Caki2 (cell line): ENCODE measurements around the gene NEDD9. TPM values are rescaled to one million over a fixed set of nuclear protein-coding genes. Genes with fewer than 3 reads are reported as not detected.

Experiments
- DNase-seq: peaks from one replicate; pipeline ENCODE4 v3.0.0-alpha.2; 2015; ENCODE audit warnings: low read depth
- in situ Hi-C: cut with HindIII; loops from 2 replicates; pipeline ENCODE4 v1.10.0; 2016; ENCODE audit warnings: low sequenced_read_pairs, low pct_unique_long_range_greater_than_20kb, mixed read lengths
- total RNA-seq: library from RNA; depleted of rRNA; stranded (reverse); fragments of >200 nt; shearing (Covaris generic); gene quantifications from 2 replicates; pipeline ENCODE4 v1.2.3, GENCODE V29; 2014; ENCODE audit warnings: low replicate concordance

The NEDD9 gene
- total RNA-seq, 1 experiment from 2014 or later, result 5.2 TPM

- in situ Hi-C loops, result no loop called here
Measured at GRCh38 chr6:11224966-11225463, 7.5 kb downstream of the NEDD9 start.

GRCh38 chr6:11224252-11224965 is 8.1 kb downstream of the NEDD9 start:
- no peak for DNase-seq
- in situ Hi-C loops, result no loop called here

More at GRCh38 chr6:11224966-11225463, 7.5 kb downstream of the NEDD9 start:
- DNase-seq, result no peak

GRCh38 chr6:11223286-11223864 is 9.1 kb downstream of the NEDD9 start:
- in situ Hi-C loops, result no loop called here
- DNase-seq, result no peak

- in situ Hi-C loops, result no loop called here
- no peak for DNase-seq
Measured at GRCh38 chr6:11222385-11223277, 9.8 kb downstream of the NEDD9 start.

- in situ Hi-C loops, result no loop called here
- DNase-seq, result no peak
Measured at GRCh38 chr6:11221623-11222384, 10.7 kb downstream of the NEDD9 start.

DNA sequence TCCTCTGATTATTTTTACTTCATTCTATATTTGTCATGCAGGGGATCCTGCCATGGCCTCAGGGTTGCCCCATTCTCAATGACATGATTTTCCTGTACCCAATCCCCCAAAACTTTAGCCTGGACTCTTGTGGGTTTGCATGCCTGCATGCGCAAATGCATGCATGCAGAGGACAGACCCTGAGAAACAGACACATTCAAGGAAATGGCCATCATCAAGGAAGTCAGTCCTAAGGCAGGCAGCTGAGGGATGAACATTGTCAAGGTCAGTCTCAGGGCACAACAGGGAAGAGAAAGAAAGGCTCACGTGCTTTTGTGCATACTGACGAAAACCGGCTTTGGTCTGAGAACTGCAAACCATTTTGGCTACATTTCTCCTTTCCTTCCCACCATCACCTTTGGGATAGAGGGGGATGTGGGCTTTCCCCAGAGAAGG is 13.1 kb downstream of the NEDD9 start:
- in situ Hi-C loops, result no loop called here
- DNase-seq, result no peak

GRCh38 chr6:11218538-11219399 is 13.7 kb downstream of the NEDD9 start:
- DNase-seq, result no peak
- in situ Hi-C loops, result no loop called here

DNA sequence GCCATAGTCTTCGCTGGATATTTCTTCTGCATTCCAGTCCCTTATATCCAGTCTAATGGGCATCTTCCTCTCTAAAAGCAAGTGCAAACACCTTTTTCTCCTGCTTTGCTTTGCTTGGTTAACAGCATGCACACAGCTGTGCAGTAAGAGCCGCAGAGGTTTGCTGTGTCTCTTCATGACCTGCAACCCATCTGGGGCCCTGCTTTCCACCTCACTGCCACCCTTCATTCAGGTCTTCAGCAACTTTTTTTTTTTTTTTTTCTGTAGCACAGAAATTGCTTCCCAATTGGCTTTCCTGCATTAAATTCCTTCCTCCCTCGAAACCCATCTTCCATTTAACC is 14.4 kb downstream of the NEDD9 start:
- no peak for DNase-seq

GRCh38 chr6:11217360-11218101 is 14.9 kb downstream of the NEDD9 start:
- DNase-seq, result peak; percentile 50
- in situ Hi-C loops, result no loop called here

More for the DNA sequence above, 14.4 kb downstream of the NEDD9 start:
- in situ Hi-C loops, result no loop called here

DNA sequence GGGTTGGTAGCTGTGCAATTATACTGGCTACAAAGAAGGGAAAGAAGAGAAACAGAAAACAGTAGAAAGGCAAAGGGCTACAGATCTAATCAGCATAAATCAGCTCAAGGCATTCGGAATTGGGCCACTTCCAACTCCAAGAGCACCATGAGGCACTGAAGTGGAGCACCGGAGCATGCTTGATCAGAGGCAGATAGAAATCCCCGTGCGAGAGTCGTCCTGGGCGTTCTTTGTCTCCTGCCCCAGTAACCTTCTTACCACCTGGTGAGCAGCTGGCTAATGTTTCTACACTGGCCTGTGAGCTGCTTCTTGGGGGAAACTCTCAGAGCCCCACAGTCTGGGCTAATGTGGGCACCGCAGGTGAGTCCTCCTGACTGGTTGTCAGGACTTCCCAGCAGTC is 16.7 kb downstream of the NEDD9 start:
- no peak for DNase-seq

DNA sequence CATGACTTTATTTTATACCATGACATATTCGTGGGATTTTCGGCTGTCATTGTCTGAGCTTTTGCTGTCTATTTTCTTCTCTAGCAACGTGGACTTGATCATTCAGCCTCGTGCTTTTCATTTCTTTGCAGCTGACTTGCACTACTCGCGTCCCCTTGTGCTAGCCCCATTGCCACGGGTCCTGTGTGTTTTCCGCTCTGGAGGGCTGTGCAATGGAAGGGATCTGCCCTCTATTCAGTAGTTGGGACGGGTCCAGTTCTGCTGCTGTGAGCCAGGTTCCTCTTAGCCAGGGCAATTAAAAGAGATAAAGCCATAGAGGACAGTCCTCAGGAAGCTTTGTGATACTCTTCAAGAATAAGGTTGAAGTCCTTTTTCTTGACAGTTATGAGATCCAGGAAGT is 17.6 kb downstream of the NEDD9 start:
- in situ Hi-C loops, result no loop called here

More for the DNA sequence above, 16.7 kb downstream of the NEDD9 start:
- in situ Hi-C loops, result no loop called here

GRCh38 chr6:11214084-11214833 is 18.2 kb downstream of the NEDD9 start:
- in situ Hi-C loops, result no loop called here
- no peak for DNase-seq

More for the DNA sequence above, 17.6 kb downstream of the NEDD9 start:
- DNase-seq, result no peak

- in situ Hi-C loops, result no loop called here
- DNase-seq, result no peak
Measured at GRCh38 chr6:11213422-11214021, 18.9 kb downstream of the NEDD9 start.

GRCh38 chr6:11212664-11213063 is 19.8 kb downstream of the NEDD9 start:
- no peak for DNase-seq
- in situ Hi-C loops, result no loop called here

- in situ Hi-C loops, result no loop called here
- DNase-seq, result no peak
Measured at GRCh38 chr6:11211254-11211653, 21.2 kb downstream of the NEDD9 start.
